ENCODE data around the gene ZC2HC1B. TPM values are rescaled to one million over a fixed set of nuclear protein-coding genes. Genes with fewer than 3 reads are reported as not detected.

The ZC2HC1B gene
- polyA plus RNA-seq, 3 donors, result not detected

GRCh38 chr6:143880412-143880811 is 16.1 kb downstream of the ZC2HC1B start:
- H3K27me3 ChIP-seq (ENCODE audit: control insufficient read depth in 2 of 2, insufficient read depth in 2 of 2, low read length in 2 of 2), result no peaks in the 10 kb centered on the region
- H3K4me3 ChIP-seq (replicated peaks in 1 of 3; ENCODE audit: low read depth in 2 of 3, low read length in 3 of 3), result no peak overlapping the region
- peaks cover 3 to 18% (median 13%) of the 10 kb centered on the region in 7 donors for H3K9me3 Mint-ChIP-seq
- H3K4me2 ChIP-seq (replicated peaks; ENCODE audit: extremely low read depth, low read length, poor library complexity, severe bottlenecking), result no peak overlapping the region
- no peak overlapping the region for H3K4me3 Mint-ChIP-seq
- DNase-seq, result no peak
- no peak for TF ChIP-seq CTCF (IDR thresholded peaks at IDR 0.05)
- no peak overlapping the region for H3K27ac Mint-ChIP-seq
- H3K9me3 ChIP-seq (replicated peaks in 1 of 2; ENCODE audit: control insufficient read depth in 1 of 2, insufficient read depth in 1 of 2, low read length in 2 of 2), result peaks cover 6 to 9% of the 10 kb centered on the region in 2 donors
- peaks cover 0 to 5% of the 10 kb centered on the region in 2 donors for H3K36me3 Mint-ChIP-seq
- no CpG with 5 or more reads among the region's 2 CpGs for WGBS (ENCODE audit: insufficient coverage)
- H3K4me1 Mint-ChIP-seq, result no peaks in the 10 kb centered on the region
- H3K4me1 ChIP-seq (ENCODE audit: control insufficient read depth in 1 of 2, insufficient read depth in 2 of 2, low read length in 2 of 2), result no peaks in the 10 kb centered on the region
- H3K27me3 Mint-ChIP-seq (ENCODE audit: low read depth in 3 of 3), result peaks cover 0 to 1% (median 0%) of the 10 kb centered on the region in 3 donors
- no peak overlapping the region for H2AFZ ChIP-seq (ENCODE audit: insufficient read depth, low read depth, low read length, poor library complexity, severe bottlenecking)
- intact Hi-C loops (cut with micrococcal nuclease), result no loop called here
- no peak overlapping the region for H3K9ac ChIP-seq (ENCODE audit: insufficient read depth, low read length, poor library complexity, severe bottlenecking)
- no peaks in the 10 kb centered on the region for H3K79me2 ChIP-seq (ENCODE audit: insufficient read depth, low read length)
- H3K36me3 ChIP-seq (replicated peaks in 1 of 2; ENCODE audit: control insufficient read depth in 1 of 2, insufficient read depth in 2 of 2, low read length in 2 of 2), result no peaks in the 10 kb centered on the region
- no peaks in the 10 kb centered on the region for H4K20me1 ChIP-seq (ENCODE audit: insufficient read depth, low read length)
- no peak overlapping the region for H3K27ac ChIP-seq (ENCODE audit: low read depth in 1 of 2, low read length in 2 of 2)

GRCh38 chr6:143882401-143882930 is 18.2 kb downstream of the ZC2HC1B start:
- Mint-ChIP-seq H3K9me3 (peaks cover 0 to 9% (median 6%) of the 10 kb centered on the region in 7 donors), H3K36me3 (peaks cover 0 to 3% of the 10 kb centered on the region in 2 donors), H3K4me1 (no peaks in the 10 kb centered on the region), H3K4me3 (no peak overlapping the region), H3K27ac (no peak overlapping the region), H3K27me3 (ENCODE audit: low read depth in 3 of 3) (peaks cover 0 to 1% (median 0%) of the 10 kb centered on the region in 3 donors)
- H3K27ac ChIP-seq (ENCODE audit: low read depth in 1 of 2, low read length in 2 of 2), result no peak overlapping the region
- H3K4me2 ChIP-seq (replicated peaks; ENCODE audit: extremely low read depth, low read length, poor library complexity, severe bottlenecking), result no peak overlapping the region
- no peak overlapping the region for H3K4me3 ChIP-seq (replicated peaks in 1 of 3; ENCODE audit: low read depth in 2 of 3, low read length in 3 of 3)
- H3K9ac ChIP-seq (ENCODE audit: insufficient read depth, low read length, poor library complexity, severe bottlenecking), result no peak overlapping the region
- TF ChIP-seq CTCF (IDR thresholded peaks at IDR 0.05), result no peak
- H3K79me2 ChIP-seq (ENCODE audit: insufficient read depth, low read length), result no peaks in the 10 kb centered on the region
- H4K20me1 ChIP-seq (ENCODE audit: insufficient read depth, low read length), result no peaks in the 10 kb centered on the region
- intact Hi-C loops (cut with micrococcal nuclease), result no loop called here
- peaks cover 4 to 6% of the 10 kb centered on the region in 2 donors for H3K9me3 ChIP-seq (replicated peaks in 1 of 2; ENCODE audit: control insufficient read depth in 1 of 2, insufficient read depth in 1 of 2, low read length in 2 of 2)
- H2AFZ ChIP-seq (ENCODE audit: insufficient read depth, low read depth, low read length, poor library complexity, severe bottlenecking), result no peak overlapping the region
- no peaks in the 10 kb centered on the region for H3K4me1 ChIP-seq (ENCODE audit: control insufficient read depth in 1 of 2, insufficient read depth in 2 of 2, low read length in 2 of 2)
- H3K27me3 ChIP-seq (ENCODE audit: control insufficient read depth in 2 of 2, insufficient read depth in 2 of 2, low read length in 2 of 2), result no peaks in the 10 kb centered on the region
- no peaks in the 10 kb centered on the region for H3K36me3 ChIP-seq (replicated peaks in 1 of 2; ENCODE audit: control insufficient read depth in 1 of 2, insufficient read depth in 2 of 2, low read length in 2 of 2)
- WGBS (ENCODE audit: insufficient coverage), result 91% methylated on average over 1 of the region's 2 CpGs
- DNase-seq, result no peak

Measured in CD14-positive monocyte (primary cell).